Activated effector memory CD4-positive, alpha-beta T cell treated with Interleukin-2 at 50 U/mL for 16 hours (primary cell): Measurements from ENCODE around the gene DDX56.
"Not testable (repeated sequence)": the region's sequence is repeated elsewhere in the genome, so short reads cannot be mapped to it uniquely, and the experiment has no call there.

Experiments
- DNase-seq: peaks from one replicate; pipeline ENCODE4 v3.0.0-alpha.2; 2020

The DDX56 gene

GRCh38 chr7:44561962-44562621 lies 11.6 kb downstream of the DDX56 start:
- no peak for DNase-seq

GRCh38 chr7:44561481-44561880 lies 12.2 kb downstream of the DDX56 start:
- DNase-seq: no peak

GRCh38 chr7:44559485-44559884 lies 14.2 kb downstream of the DDX56 start:
- DNase-seq: no peak

DNA sequence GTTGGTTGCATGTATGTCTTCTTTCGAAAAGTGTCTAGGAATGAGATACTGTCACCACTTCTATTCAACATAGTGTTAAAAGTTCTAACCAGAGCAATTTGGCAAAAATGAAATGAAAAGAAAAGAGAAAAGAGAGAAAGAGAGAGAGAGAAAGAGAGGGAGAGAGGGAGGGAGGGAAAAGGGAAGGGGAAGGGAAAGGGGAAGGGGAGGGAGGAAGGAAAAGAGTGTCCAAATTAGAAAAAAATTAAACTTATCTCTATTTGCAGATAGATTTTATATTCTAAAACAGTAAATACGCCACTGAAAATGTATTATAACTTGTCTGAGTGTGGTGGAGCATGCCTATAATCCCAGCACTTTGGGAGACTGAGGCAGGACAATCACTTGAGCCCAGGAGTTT lies 16.2 kb downstream of the DDX56 start:
- DNase-seq: no peak

- no peak for DNase-seq
These were observed 18.4 kb downstream of the DDX56 start for GRCh38 chr7:44555350-44555749.

GRCh38 chr7:44552473-44553005 lies 21.2 kb downstream of the DDX56 start:
- not testable (repeated sequence) for DNase-seq

DNA sequence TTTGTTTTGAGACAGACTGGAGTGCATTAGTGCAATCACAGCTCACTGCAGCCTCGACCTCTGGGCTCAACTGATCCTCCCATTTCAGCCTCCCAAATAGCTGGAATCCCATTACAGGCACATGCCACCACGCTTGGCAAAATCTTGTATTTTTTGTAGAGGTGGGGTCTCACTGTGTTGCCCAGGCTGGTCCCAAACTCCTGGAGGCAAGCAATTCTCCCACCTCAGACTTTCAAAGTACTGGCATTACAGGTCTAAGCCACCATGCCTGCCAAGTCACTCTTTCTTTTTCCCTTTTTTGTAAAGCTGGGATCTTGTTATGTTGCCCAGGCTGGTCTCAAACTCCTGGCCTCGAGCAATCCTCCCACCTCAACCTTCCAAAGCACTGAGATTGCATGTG lies 24.3 kb downstream of the DDX56 start:
- DNase-seq: no peak

DNA sequence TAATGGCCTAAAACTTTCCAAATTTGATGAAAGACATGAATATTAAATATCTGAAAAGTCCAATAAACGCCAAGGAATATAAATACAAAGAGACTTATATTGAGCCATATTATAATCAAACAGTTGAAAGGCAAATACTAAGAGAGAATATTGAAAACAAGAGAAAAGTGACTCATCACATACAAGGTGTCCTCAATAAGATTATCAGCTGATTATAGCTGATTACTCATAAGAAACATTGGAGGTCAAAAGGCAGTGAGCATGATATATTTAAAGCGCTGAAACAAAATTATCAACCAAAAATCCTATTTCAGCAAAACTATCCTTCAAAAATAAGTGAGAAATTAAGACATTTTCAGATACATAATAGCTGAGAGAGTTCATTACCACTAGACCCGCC lies 24.8 kb downstream of the DDX56 start:
- no peak for DNase-seq

DNA sequence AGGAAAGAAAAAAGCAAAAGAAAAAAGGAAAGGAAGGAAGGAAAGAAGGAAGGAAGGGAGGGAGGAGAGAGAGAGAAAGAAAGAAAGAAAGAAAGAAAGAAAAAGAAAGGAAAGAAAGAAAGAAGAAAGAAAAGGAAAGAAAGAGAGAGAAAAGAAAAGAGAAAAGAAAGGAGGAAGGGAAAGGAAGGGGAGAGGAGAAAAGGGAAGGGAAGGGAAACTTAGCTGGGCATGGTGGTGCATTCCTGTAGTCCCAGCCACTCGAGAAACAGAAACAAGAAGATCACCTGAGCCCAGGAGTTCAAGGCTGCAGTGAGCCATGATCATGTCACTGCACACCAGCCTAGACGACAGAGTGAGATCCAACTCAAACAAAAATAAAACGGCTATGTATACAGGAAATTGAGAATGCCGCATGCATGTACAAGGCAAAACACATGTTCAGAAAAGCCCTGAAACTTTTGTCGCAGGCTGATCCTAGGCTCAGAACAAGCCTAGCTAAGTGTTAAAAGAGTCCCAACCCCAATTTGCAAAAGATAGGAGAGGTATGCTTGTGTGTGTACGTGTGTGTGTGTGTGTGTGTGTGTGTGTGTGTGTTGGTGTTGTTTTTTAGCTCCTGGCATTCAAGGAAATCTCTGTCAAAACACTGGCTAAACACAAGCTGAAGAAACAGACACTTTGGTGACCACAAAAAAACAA lies 26.0 kb downstream of the DDX56 start:
- DNase-seq: no peak

- no peak for DNase-seq
These were observed 31.7 kb downstream of the DDX56 start for GRCh38 chr7:44541876-44542610.

DNA sequence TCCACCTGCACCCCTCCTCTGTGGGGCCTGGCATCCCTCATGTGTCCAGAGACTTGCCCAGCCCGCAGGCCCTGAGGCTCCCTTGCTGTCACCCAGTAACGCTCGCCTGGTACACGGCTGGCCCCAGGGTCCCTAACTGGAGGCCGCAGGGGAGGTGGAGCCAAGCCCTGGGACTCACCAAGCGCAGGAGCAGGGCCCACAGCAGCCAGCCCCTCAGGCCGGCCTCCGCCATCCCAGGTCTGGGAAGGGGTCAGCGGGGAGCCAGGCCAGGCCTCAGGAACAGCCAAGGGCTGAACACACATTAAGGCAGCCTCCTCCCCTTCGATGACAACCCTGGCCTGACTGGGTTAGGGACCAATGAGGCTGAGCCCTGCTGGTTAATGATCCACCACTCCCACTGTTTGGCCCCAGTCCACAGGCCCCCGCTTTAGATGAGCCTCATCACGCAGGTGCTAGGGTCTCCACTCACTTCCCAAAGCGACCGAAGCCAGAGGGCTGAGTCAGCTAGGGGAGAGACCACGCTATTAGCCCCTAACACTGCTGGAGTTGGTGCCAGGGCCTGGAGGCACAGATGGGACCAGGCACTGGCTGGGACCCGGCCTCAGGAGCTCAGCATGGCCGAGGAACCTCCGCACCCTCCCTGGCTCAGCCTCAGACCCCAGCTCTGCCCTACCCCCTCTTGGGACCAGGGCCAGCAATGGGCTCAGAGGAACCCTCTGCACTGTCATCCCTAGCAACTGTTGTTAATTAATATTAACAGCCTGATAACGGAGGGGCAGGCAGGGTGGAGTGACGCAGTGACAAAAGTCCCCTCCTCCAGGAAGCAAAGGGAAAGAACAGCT lies 32.5 kb downstream of the DDX56 start, which contains the start of gene NPC1L1:
Gene NPC1L1 (minus strand): TSS at position 303 of the 842 bp plus-strand sequence. CDS start 71 bp downstream, at position 232.
- no peak for DNase-seq

DNA sequence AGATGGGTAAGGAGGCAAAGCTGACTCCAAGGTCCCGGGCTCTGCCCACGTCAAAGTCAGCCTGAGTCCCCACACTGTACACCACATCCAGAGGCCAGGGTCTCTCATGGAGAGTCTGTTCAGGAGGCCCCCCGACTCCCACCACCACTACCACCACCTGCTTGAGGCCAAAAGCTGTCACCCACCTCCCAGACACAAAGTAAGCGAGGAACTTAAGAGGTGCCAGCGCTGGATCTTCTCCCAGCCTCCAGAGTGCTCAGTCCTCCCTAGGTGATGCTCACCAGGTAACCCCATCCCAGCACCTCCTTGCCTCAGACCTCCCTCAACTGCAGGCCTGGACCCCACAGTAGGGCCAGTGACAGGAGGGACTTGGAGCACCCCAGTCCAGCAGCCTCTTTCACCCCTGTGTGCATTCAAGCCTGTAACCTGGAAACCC lies 33.1 kb downstream of the DDX56 start:
- DNase-seq: no peak

DNA sequence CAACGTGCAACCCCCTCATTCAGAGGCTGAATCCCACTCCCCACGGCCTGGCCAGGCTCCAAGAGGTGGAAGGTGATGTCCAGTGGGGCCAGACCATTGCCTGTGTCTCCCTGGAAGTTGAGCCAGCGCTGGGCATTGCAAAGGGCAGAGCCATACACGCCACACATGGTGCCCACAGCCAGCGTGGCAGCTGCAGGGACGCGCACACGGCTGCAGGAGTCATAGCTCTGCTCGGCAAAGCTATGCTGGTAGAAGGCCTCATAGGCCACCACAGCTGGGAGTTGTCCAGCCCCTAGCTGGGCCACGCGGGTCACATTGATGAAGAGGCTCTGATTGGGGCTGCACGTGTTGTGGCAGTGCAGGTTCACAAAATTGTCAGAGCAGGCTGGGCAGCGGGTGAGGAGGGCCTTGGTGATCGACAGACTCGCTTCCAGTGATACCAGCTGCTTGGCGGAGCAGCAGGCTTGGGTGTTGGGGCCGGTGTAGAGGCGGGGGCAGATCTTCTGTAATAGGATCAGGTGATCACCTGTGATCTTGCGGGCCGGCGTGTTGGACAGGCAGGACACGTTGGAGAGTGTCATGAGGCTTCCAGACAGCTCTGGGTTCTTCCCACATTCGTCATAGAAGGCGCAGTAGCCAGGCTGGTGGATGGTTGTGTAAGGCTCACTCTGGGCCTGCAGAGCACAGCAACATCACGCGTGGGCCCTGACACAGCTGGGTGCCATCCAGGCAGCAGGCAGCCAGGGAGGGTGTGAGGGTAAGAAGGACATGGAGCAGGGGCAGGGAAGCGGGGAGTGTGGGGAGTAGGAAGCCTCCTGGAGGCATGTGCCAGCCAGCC lies 33.8 kb downstream of the DDX56 start:
- no peak for DNase-seq

DNA sequence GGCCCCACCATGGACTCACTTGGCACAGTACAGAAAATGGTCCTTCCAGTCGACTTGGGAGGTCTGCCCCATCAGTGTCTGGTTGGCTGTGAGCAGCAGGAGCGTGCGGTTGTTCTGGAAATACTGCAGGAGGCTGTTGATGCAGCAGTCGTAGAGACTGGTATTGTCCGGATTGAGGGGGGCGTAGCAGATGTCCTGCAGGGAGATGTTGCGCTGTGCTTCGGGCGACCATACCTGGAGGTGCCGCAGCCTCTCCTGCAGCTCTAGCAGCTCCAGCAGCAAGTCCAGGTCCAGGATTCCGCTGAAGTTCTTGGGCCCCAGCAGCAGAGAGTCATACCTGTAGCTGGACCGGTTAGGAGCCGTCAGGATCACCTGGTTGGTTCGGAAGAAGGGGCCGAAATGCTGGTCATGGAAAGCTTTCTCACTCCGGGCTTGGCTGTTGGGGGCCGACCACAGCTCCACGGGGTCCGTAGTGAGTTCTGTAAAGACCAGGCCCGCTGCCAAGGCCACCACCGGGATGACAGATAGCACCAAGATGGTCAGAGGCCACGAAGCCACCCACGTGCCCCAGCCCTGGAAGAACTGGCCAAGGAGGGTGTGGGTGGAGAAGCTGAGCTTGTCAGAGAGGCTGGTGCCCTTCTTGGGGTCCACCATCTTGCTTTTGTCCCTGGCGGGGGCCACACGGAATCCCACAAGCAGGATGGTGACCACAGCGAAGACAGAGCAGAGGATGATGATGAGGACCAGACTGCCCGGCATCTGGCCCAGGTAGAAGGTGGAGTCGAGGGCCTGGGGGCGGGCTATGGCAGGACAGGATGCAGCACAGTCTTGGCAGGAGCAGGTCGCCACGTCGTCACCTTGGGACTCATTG lies 34.7 kb downstream of the DDX56 start:
- no peak for DNase-seq

GRCh38 chr7:44538093-44538797 lies 35.5 kb downstream of the DDX56 start:
- no peak for DNase-seq

GRCh38 chr7:44537442-44537841 lies 36.3 kb downstream of the DDX56 start:
- no peak for DNase-seq

DNA sequence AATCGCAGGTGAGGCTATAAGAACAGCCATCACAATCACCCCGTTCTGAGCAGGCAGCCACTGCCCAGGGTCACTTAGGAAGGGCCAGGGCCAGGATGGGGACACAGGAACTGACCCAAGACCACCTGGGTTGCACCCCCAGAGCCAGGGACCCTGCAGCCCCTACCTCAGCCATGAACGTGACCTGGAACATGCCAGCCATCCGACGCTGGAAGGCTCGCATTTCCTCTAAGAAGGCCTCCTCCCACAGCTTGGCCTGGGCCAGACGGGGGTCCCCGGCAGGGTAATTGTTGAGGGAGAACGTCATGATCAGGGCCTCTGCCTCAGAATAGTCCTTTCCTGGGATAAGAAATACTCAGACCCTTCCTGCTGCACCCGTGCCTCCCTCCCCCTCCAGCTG lies 37.6 kb downstream of the DDX56 start:
- DNase-seq: no peak

GRCh38 chr7:44535348-44536064 lies 38.2 kb downstream of the DDX56 start:
- no peak for DNase-seq

DNA sequence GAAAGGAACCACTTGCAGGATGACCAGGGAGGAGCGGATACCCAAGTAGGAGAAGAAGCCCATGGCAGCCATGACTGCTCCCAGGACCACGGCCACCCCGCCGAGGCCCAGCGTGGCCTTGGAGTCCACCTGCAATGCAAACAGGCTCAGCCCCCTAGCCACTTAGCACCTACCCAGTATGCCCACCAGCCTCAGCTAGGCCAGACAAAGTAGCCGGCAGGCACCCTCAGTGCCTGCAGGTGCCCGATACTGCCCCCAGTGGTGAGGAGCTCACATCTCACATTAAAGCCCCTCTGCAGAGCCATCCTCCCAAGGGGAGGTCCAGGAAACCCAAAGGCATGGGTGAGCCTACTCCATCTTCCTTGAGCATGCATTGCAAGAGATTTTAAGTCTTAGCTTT lies 39.2 kb downstream of the DDX56 start:
- peak; percentile 23 for DNase-seq
